Measurements from ENCODE around the gene CORO2A.

CORO2A gene

DNA sequence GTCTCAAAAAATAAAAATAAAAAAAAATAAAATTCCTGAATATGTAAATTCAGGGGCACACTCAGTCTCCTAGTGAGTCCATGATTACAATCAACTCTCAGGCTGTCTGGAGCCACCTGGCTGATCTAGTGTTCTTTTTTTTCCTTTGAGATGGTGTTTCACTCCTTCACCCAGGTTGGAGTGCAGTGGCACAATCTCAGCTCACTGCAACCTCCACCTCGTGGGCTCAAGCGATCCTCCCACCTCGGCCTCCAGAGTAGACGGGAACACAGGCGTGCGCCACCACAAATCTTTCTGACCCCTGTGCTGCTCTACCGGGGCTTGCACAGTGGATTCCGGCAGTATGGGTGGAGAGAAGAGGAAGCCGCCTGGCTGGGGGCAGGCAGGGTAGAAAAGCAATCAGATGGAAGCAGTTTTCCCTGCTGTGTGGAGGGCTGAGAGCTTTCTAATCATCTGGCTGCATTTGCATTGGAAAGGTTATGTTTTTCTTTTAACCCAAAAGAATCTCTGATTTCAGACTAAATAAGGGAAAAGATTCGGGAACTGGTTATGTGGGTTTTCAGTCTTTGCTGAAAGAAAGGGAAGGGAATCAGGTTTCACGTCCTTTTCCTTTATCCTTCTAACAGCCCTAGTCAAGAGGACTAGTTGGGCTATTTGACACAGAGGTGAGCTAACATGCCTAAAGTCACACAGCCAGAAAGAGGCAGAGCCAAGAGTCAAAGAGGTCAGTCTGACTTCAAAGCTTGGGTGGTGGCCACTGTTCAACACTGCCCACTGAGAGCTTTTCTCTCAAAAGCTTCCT lies 26.3 kb upstream of the CORO2A start:
- DNase-seq = no peak

DNA sequence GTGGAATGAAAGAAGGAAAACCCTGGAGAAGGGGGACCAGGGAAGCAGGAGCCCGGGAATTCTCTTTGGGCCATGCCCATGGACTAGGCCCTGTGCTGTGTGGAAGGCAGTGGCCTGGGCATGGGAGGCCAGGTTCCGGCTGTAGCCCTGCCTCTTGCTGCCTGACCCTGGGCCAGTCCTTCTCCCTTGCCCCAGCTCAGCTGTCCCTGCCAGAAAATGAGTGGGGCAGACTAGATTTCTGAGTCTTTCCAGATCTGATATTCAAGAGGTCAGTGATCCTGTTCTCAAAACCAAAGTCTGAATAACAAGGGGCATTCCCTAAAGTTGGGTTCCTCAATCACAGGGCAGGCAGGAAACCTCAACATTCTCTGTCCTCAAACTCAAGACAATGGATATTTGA lies 24.8 kb upstream of the CORO2A start:
- no peak for DNase-seq

DNA sequence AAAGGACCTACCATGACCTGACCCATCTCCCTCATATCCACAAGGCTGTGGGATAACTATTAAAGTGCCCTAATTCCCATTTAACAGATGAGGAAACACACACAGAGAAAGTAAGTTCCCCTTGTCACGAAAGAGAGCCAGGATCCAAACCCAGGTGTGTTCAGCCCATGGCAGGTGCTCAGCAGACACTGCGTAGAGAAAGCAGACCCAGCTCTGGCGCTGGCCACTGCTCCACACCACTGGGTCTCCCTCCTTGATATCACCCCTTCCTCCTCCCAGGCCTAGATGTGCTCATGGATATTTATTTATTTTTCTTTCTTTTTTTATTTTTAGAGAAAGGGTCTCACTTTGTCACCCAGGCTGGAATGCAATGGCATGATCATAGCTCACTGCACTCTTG lies 24.0 kb upstream of the CORO2A start:
- DNase-seq = no peak

DNA sequence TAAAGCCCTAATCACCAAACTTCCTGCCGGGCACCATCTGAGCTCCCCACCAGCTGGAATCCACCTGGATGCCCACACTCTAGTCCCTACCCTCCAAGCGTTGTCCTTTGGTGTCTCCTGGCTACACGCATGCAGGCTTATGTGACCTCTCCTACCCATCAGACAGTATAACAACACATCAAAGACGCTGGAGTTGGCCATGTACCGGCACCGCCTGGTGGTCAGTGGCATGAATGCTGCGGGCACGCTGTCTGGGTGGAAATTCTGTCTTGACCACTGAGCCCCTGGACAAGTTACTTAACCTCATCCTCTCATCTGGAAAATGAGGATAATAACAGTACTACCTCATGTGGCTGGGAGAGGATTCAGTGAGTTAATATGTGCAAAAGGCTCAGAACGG lies 23.4 kb upstream of the CORO2A start:
- no peak for DNase-seq

DNA sequence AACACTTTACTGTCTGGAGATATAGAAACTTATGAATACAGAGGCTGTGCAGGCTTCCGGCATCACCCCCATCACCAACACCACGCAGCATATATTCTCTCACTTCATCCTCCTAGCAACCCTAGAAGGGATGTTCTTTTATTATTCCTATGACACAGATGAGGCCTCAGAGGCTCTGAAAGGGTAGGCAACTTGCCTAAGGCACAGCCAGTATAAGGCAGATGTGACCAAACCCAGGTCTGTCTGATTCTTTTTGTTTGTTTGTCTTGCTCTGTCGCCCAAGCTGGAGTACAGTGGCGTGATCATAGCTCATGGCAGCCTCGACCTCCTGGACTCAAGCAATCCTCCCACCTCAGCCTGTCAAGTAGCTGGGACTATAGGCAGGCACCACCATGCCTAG lies 22.8 kb upstream of the CORO2A start:
- no peak for DNase-seq

DNA sequence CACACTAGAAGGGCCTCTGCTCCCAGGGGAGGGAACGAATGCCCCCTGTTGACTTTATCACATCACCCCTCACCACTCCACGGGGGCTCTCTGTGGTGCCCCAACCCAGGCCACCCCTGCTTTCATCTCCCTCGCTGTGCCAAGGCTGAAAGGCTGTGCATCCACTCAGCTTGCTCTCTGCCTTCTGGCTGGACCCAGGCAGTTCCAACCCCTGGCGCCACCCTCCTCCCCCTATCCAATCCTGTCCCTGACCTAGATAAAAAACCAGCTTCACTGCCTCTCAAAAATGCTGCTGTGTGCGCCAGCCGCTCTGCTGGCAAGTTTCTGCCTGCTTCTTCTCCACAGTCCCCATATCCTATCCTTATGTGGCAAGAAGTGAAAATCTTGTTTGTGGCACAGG lies 22.4 kb upstream of the CORO2A start:
- DNase-seq = no peak

DNA sequence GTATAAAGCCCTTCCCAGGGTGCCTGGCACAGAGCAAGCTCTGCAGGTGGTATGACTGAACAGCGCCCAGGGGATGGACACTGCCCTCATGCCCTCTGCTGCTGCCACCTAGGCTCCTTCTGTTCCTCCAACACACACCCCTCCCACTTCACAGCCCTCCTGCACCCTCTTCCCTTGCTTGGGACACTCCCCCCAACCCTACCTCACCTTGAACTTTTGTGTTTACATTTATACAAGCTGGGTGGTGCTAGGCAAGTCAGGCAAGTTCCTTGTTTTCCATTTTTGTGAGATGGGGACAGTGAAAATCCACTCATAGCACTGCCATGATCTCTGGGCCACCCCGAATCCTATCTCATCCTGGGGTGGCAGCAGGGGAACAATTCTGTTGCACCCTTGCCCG lies 18.8 kb upstream of the CORO2A start:
- DNase-seq = no peak

DNA sequence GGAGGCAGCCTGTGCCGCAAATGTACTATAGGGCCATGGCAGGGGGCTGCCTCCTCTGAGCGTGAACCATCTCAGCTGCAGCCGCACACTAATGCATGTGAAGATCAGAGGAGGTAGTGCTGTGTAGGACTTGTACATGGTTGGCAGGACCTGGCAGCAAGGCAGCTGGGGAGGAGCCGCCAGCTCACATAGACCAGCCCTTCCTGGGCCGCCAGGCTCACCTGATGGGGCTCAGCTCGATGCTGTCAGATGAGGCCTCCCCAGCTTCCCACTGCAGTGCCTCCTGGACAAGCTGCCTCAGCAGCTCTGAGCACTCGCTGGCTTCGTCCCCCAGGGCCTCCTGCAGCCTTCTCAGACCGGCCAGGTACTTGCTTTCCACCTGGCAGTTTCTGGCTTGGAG lies 18.0 kb upstream of the CORO2A start:
- DNase-seq = no peak

DNA sequence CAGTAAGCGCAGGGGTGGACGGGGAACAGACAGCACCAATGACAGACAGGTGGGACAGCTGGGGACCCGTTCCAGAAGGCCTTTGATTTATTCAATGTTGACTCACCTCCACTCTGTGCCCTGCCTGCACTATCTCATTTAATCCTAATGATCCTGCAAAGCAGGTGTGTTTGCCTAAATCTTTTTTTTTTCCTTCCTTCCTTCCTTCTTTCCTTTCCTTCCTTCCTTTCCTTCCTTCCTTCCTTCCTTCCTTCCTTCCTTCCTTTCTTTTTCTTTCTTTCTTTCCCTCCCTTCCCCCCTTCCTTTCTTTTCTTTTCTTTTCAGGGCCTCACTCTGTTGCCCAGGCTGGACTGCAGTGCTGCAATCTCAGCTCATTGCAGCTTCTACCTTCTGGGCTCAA lies 17.1 kb upstream of the CORO2A start:
- DNase-seq = no peak

DNA sequence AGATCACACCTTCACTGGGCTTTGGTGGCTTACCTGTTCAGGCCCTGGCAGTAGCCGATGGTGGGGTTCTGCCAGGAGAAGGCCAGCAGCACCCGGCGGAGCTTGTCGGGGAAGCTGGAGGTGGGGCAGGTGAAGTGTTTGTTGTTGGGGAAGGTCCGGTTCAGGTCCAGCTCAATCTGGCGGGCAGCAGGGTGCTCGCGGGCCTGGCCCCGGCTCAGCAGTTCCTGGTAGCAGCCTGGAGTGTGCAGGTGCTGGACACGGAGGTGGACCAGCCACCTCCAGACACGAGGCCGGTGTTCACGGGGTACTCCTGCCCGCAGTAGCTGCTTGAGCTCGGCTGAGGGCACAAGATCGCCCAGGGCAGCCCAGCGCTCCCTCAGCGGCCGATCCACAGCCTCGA lies 16.2 kb upstream of the CORO2A start:
- DNase-seq = no peak

DNA sequence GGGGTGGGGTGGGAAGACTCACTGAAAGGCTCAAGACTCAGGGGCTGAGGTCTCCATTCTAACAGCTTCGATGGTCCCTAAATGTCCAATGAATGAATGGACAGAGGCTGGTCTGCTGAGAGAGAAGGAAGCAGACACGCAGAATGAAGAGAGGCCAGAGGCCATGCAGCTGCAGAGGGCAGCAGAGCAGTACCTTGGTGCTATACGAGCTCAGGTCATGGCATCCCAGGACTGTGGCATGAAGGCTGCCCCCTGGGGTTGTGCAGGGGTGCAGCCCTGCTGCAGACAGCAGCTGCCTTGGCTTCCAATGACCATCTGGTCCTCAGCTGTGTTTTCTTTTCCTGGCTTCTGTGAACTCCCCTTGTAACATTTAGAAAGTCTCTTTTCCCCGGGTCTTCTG lies 15.2 kb upstream of the CORO2A start:
- no peak for DNase-seq

DNA sequence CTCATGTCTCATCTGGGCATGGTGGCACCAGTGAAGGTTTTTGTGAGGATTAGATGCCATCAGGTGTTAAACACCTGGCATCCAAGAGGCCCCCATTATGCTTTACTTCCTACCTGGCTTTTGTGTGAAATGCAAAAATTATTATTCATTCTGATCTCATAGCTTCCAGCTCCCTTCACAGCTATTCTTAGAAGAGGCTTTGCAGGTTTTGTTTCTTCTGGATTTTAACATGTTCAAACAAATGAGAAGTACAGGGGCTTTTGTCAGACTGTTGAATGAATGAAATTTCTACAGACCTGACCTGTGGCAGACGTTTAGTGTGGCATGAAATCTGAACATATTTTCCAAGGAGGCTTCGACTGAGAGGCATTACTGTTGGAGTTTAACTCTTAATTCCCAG lies 14.3 kb upstream of the CORO2A start:
- no peak for DNase-seq

DNA sequence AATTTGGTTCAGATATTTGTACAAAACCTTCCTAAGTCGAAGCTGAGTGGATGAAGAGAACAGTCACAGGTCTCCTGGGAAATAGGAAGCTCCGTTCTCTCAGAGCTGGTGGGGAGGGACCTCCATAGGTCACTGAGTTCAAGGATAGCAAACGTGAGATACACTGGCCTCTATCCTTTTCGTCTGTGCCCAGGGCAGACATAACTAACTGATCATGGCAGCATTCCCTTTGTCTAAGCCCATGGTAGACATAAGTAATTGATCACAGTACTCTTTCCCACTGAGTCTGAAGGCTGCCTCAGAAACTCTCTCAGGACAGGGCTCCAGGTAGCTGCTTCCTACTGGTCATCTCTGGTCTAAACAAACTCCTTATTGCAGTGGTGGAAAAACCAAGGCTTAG lies 12.3 kb upstream of the CORO2A start:
- DNase-seq = no peak

DNA sequence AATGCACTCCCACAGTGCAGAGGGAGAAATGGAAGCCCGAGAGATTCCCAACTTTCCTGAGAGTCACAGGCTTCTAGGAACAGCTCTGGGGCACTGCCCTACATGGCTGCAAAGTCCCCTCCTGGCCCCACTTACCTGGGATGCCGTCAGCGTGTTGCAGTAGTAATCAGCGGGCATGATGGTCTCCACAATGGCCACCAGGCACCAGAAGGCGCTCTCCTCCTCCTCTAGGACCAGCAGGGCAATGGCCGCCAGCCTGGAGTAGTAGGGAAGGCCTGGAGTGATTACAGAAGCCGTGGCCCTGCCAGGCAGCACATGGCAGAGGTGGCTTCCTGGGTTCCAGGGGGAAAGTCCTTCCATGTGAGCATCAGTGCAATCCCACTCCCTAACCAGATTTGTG lies 10.7 kb upstream of the CORO2A start:
- no peak for DNase-seq

DNA sequence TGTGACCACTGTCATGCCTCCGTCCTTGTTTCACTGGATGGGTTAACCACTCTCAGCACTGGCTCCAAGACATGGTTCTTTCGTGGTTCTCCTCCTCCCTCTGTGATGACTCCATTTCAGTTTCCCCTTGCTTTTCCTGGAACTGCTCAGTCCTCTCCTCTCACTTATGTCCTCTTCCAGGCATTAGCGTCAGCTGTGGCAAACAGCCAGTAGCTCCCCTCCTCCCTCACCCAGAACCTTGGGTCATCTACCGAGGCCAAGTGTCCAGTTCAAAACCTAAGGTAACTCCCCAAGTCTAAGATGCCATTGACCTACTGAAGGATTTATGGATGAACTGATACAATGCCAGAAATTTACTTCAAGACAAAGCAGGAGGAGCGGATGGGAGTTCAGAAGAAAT lies 9.8 kb upstream of the CORO2A start:
- DNase-seq = no peak

DNA sequence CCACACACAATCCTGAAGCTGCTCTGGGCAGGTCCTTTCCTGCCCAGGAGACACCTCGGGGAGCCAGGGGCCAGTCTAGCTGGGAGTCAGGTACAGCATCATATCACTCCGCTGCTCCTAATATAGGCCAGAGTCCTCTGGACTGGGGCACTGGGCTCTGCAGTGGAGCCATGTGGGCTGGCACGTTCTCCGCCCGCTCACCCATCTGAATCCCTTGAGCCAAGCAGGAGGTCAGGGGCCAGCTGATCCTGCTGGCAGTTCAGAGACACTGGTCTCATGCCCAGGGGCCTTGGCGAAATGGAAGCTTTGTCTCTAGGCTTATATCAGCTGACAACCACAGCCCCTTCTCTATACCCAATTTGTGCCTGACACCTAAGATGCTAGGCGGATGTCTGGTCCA lies 9.3 kb upstream of the CORO2A start:
- no peak for DNase-seq

DNA sequence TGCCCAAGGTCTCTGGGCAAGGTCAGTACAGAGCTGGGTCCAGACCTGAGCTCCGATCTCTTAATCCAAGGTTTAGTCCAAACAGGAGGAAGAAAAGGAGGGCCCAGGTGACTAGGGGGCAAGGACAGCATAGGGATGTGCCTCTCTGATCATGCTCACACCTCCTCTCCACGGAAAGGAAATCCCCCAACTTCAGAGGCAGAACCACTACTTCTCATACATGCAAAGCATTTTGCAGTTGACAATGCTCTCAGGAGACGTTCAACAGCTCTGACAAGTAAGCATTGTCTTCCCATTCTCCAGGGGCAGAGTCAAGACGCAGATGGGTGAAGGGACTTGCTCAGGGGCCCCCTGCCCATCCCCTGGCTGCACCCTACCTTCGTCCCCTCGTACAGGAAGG lies 8.7 kb upstream of the CORO2A start:
- DNase-seq = no peak

DNA sequence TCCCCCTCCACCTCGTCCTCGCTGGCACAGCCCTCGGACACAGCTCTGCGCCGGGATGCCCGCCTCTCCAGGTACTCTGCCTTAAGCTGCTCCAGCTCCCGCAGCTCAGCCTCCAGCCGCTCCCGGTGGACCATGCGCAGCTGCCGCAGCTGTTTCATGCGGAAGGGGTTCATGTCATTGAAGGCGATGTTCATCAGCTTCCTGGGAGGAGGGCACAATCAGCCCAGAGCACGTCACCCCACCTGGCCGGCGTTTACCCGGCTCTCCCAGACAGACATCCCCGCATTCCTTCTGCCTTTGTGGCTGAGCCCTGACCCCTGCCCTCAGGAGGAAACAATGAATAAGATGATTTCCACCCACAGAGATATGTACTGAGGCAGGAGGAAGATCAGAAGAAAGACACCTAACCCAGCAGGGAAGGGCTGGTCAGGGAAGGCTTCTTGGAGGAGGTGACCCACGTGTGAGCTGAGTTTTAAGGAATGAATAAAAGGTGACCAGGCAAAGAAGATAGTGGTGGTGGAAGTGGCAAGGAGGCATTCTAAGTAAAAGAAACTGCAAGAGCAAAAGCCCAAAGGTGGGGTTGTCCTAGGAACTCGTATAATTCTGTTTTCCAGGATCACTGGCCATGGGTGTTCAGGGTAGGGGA lies 7.1 kb upstream of the CORO2A start:
- DNase-seq = no peak

DNA sequence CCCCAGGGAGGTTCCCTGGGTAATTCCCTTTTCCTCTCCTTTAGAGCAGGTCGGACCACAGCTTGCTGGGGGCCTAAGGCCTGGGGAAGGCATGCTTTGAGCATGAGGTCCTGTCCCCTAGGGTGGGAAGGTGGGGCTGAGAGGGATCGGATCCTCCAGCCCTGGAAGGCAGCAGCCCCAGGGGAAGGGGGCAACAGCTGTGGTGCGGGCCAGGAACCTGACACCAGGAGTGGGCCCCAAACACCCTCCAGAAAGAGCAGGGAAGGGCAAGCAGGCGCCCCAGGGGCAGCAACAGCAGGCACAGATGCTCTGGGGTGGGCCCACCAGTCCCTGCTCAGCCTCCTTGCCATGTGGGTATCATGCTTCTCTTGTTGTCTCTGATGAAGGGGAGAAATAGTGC lies 3.2 kb upstream of the CORO2A start:
- no peak for DNase-seq

DNA sequence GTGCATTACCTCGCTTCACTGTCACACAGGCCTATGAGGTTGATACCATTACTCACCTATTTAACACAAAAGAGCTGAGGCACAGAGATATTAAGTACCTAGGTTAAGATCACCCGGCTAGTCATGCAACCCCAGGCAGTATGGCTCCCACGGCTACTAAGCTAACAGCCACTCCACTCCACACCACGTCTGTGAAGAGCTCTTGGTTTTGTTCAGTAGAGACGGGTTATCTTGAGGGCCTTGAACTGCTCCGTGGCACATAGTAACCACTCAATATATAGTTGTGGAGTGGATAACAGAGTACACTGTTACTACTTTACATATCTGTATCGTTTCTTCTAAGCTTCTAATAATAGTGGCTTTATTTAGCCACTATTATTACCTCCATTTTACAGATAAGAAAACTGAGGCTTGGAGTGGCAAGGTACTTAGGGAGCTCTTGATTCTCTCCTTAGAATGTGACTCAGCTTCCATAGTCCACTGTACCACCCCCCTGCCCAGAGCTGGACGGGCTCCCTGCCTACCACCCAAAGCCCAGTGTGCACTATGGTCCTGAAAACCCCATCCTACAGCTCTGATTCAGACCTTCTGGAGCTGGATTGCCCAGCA lies 1.0 kb upstream of the CORO2A start:
- no peak for DNase-seq

DNA sequence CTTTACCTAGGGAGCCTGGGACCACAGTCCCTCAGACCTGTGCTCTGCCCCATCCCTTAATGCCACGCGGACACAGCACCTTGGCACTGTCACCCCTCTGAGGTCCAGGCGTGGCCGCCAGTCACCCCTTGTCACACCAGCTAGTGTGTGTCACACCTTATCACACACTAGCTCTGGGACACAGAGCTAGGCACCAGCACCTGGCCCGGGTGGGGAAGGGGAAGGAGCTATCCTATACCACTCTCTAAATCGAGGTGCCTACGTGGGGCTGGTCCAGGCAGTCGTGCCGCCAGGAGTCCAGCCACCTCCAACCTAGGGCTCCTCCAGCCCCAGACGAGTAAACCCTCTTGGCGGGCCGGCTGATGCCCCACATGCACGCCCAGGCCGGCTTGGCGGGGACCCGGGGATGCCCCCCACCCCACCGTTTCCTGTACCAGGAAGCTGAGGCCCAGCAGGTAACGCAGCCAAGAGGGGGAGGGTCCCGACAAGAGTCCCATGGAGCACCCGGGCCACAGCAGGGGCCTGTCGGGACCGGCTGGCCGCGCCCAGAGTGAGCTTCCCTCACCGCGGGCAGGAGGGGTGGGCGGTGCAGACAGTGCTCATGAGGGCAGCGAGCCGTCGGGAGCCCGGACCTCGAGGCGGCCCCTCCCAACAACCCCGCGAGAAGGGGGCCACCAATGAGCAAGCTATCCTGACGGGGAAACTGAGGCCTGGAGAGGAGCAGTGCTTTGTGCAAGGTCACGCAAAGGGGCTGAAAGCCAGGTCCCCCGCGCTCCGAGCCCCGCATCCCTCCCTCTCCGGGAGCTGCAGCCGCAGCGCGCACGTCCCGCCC lies 550 bp downstream of the CORO2A start:
- no peak for DNase-seq

DNA sequence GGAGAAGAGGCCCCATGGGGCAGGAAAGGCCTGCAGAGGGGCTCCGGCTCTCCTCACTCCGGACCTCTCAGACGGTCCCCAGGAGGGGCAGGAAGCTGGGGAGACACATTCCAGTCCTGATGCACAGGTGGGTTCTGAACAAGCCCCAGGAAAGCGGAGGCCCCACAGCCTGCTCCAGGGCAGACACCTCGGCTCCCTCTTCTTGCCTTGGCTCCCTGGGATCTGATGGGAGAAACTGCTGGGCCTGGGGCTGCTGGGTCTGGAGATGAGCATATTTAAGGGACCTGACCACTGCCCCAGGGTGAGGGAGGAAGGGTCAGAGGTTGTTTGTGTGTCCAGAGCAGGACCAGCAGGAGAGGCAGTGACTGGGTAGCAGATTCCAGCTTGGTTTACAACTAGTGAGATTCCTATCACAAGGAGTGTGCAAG lies 1.2 kb downstream of the CORO2A start:
- DNase-seq = no peak

DNA sequence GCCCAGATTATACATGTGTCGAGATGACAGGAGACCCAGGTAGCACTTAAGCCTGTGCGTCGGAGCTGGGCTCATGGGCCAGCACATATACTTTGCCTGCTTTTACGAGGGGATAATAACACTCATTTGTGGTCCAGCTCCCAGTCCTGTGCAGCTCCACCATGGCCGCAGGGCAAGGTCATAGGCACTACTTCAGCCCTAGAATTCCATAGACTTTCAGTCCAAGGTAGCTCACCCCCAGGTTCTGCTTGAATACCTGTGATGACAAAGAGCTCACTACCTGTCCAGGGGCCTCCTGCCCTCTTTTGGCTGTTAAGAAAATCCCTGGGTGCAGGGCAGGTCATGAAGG lies 1.7 kb downstream of the CORO2A start:
- no peak for DNase-seq

DNA sequence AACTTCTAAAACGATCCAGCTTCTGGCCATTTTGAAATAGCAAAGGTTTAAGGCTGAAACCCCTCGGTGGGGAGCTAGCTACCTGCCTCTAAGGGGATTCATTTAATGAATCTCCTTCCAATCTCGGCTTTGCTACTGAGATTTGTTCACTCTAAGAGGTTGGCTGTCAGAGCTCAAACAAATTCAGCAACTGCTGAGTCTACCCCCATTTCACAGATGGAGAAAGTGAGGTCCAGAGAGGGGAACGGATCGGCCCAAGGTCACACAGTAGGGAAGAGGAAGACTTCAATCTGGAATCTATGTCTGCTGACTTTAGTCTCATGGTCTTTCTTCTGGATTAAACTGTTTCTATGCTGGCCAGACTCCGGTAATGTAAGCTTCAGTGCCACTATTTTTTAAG lies 3.0 kb downstream of the CORO2A start:
- DNase-seq = no peak
